ENCODE data around the gene MPRIP.

DNA sequence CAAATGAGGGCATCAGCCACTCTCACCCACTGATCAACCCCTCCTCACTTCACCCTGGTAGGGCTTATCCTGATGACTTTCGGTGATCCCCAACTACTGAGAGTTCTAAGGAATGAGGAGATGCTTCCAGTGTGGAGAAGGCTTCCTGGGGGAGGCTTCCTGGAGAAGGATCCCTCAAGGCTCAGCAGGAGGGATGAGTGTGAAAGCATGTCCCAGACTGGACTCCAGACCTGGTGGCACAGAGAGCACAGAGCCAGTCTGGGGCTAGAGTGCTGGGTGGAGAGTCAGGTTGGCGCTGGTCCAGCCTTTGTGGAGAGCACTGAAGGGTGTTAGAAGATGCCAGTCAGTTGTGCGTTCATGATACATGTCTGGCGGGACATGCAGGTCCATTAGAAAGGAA, 110.1 kb downstream of the MPRIP start:
- TF ChIP-seq, protein P1, sequence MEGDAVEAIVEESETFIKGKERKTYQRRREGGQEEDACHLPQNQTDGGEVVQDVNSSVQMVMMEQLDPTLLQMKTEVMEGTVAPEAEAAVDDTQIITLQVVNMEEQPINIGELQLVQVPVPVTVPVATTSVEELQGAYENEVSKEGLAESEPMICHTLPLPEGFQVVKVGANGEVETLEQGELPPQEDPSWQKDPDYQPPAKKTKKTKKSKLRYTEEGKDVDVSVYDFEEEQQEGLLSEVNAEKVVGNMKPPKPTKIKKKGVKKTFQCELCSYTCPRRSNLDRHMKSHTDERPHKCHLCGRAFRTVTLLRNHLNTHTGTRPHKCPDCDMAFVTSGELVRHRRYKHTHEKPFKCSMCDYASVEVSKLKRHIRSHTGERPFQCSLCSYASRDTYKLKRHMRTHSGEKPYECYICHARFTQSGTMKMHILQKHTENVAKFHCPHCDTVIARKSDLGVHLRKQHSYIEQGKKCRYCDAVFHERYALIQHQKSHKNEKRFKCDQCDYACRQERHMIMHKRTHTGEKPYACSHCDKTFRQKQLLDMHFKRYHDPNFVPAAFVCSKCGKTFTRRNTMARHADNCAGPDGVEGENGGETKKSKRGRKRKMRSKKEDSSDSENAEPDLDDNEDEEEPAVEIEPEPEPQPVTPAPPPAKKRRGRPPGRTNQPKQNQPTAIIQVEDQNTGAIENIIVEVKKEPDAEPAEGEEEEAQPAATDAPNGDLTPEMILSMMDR (optimal IDR thresholded peaks at IDR 0.05 in 1 of 3, IDR thresholded peaks at IDR 0.05 in 1 of 3, conservative IDR thresholded peaks at IDR 0.05 in 1 of 3; ENCODE audit: extremely low read depth in 1 of 3, insufficient read depth in 2 of 3, low read length in 3 of 3) = no peak
- TF ChIP-seq EZH2 (IDR thresholded peaks at IDR 0.05; ENCODE audit: low read length) = no peak
